GM18511 (cell line): ENCODE results near the gene PRKCH.

Source experiments
- ATAC-seq: cut with Tn5 transposase; IDR thresholded peaks from one replicate; pipeline ENCODE4 v1.9.1; 2021; ENCODE audit warnings: mild to moderate bottlenecking, moderate library complexity; ENCODE audit not compliant: unreplicated experiment

PRKCH gene

GRCh38 chr14:61335049-61335448 is 13.7 kb downstream of the PRKCH start:
- ATAC-seq = no peak

DNA sequence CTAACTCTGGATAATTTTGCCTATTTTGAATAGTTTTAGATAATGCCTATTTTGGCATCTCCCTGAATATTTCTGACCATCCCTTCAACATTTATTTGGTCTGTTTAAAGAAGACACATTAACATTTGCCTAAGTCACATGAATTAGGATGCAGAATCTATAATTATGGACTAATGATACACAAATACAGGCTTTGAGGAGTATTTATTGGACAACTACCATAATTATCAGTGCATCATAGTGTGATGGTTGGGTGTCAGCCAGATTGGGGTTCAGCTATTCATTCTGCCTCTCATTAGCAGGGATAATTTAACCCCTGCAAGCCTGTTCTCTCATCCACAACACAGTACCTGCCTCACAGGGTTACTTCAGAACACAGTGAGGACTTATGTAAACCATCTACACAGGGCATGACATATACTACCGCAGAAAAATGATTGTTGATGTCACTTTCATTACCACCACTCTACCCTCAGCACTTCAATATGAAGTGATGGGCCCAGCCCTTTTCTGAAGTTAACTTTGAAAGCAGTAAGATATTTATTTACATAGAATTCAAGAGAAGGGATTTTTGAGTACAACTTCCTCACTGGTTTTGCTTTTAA is 14.4 kb downstream of the PRKCH start:
- ATAC-seq = no peak

- ATAC-seq = no peak
These were observed 16.5 kb downstream of the PRKCH start for GRCh38 chr14:61337893-61338292.

- no peak for ATAC-seq
These were observed 17.1 kb downstream of the PRKCH start for GRCh38 chr14:61338457-61338856.

GRCh38 chr14:61341275-61342206 is 20.2 kb downstream of the PRKCH start:
- ATAC-seq = no peak

GRCh38 chr14:61342486-61342885 is 21.1 kb downstream of the PRKCH start:
- peak; percentile 56 for ATAC-seq

DNA sequence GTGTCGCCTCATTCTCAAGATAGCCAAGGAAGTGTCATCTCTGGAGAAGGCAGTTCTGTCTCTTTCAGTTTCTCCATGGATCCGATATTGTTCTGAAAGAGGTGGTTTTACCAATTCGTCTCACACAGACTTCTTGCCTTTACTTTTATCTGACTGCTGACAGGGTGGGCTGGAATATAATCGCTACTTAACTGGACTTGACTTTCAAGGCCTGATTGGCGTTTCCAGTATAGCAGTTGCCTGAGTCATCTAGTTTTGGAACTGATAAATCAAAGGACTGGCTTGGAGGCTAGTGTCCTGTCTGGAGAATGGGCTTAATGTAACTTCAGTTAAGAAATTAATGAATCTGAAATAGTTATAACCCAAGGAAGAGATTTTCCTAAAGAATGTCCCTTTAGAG is 21.6 kb downstream of the PRKCH start:
- ATAC-seq = peak; percentile 27

- no peak for ATAC-seq
These were observed 22.1 kb downstream of the PRKCH start for GRCh38 chr14:61343471-61343870.

- ATAC-seq = no peak
These were observed 22.6 kb downstream of the PRKCH start for GRCh38 chr14:61343991-61344405.

- no peak for ATAC-seq
These were observed 23.2 kb downstream of the PRKCH start for GRCh38 chr14:61344437-61345150.

GRCh38 chr14:61345151-61345482 is 23.7 kb downstream of the PRKCH start:
- no peak for ATAC-seq

DNA sequence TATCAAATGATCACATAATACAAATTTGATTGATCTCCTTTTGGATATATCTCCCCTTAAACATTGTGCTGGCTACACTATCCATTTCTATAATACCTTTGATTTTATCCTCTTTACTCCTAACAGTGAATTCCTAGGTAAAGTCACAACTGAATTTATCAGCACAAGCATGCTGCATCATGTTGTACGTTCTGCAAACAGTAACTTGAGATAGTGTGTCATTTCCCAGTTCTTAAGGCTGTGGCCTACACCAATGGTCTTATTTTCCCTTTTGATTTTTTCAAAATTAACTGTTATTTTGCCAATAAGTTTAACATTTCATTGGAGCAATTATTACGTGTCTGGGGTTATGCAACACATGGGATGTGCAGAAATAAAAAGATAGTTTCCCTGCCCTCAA is 24.8 kb downstream of the PRKCH start:
- ATAC-seq = no peak

DNA sequence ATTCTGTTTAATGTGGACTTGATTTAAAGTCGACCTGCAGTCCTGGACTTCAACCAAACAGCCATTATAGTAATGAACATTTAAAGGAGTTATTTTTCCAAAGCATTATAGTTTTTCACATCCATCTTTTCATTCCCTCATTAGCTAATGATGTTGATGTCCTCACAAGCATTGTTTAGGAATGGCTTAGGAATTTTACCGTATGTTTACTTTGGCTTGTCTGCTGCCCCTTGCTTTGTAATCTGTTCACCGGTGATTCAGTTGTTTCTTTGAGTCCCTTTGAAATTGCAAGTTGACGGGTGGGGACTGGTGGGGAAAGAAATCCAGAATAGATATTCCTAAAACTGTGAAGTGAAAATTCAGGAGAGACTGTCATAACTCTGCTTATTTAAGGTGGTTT is 25.4 kb downstream of the PRKCH start:
- no peak for ATAC-seq

DNA sequence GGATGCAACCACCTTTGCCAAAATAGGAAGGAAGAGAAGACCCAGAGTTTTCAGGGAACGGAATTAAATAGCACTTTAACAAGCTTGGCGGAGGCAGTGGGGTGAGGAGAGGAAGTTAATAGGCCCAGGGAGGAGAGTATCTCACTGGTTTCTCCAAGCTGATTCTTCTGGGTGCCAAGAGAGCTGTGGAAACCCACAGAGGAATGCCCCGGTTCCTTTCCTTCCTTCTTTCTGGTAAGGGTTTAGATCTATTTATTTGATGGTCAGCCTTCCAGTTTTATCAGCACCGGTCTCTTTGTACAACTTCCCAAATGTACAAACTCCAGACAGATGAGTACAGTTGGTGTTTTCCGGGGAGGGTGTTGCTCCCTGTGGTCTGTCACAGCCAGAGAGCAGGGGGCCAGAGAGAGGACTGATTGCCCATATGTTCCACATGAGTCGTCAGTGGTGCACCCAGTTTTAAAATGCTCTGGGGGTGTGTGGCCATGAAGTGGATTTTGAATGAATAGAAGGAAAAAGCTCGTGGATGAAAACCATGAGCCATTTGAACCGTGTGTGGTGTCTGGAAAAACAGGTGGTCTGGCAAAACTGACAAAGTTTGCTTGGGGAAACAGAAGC is 26.6 kb downstream of the PRKCH start:
- no peak for ATAC-seq

DNA sequence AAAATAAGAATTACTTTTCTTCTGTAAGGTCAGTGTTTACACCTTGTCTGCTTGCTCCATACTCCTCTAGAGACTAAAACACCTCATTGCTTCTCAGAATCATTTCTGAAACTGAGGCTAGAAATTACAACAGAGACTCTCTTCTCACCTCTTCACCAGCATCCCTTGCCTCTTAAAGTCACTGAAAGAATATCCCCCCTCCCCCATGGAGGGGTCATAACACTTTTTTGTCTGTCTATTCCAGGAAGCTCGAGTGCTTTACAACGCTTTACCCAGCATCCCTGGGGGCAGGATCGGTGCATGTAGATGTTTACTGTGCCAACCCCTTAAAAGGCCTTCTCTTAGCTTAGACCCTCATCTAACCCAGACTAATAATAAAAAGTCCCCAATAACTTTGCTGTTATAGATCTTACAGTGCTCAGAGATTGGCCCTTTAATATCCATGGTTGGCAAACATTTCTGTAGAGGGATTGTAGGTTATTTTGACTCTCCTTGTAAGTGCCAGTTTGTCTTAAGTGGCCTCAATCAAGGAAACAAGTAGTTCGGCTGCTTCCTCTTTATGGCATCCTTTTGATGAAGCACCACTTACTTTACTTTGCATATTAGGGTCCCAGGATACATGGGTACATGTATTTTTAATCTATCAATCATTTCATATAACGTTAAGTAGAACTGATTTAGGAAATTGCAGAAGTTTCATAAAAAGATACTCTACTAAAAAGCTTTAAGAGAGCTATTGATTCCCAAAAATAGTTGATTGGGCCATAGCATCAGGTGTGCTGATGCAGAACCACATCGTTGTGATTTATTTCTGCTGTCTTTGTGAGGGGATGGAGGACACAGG is 29.3 kb downstream of the PRKCH start:
- no peak for ATAC-seq

DNA sequence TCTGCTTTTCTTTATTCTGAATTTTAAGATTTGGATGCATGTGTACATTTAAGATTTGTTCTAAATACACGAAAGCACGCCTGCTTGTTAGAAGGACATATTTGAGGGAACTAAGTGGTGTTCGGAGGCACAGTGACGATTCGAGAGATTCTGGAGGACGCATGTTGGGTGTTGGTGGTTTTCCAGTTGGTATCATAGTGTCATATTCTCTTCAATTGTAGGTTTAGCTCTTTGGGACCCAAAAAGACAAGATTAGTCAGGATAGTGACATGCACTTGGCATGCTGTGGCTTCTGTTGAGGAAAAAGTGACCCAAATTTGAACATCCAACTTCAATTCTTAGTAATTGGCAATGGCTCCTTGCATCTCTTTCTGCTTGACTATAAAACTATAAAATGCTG is 30.1 kb downstream of the PRKCH start:
- ATAC-seq = no peak

- ATAC-seq = no peak
These were observed 34.5 kb downstream of the PRKCH start for GRCh38 chr14:61355892-61356325.

- no peak for ATAC-seq
These were observed 35.7 kb downstream of the PRKCH start for GRCh38 chr14:61357123-61357522.

DNA sequence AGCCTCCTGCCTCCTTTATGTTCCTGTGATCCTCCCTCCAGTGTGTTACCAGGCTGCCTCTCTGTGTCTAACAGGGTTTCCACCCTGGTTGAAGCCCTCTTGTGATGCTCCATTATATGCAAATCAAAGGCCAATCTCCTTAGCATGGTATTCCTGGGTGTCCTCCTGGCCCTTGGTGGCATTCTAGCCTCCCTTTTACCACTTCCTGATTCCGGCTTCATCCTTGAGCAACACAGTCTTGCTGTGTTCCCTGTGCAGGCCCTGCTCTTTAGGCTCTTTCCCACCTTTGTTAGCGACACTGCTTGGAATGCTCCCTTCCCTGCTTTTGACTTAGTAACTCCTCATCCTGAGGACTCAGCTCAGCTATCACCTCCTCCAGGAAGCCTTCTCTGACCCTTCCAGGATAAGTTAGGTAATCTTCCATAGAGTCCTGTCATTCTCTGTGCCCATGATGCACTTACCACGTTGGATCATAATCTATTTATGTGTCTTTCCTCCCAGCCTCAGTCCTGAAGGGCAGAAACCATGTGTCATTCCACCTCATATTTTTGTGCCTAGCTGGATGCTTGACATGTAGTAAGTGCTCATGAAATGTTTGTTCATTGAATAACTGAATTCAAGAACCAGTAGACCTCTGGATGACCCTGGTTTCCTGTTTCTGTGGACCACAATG is 37.3 kb downstream of the PRKCH start:
- no peak for ATAC-seq
